HG03354 (cell line): ENCODE results near the gene GXYLT1.
"Not testable (repeated sequence)": the region's sequence is repeated elsewhere in the genome, so short reads cannot be mapped to it uniquely, and the experiment has no call there.

Experiments used
- ATAC-seq: cut with Tn5 transposase; IDR thresholded peaks from one replicate; pipeline ENCODE4 v1.9.1; 2021; ENCODE audit warnings: mild to moderate bottlenecking; ENCODE audit not compliant: unreplicated experiment, poor library complexity, severe bottlenecking

Gene GXYLT1

DNA sequence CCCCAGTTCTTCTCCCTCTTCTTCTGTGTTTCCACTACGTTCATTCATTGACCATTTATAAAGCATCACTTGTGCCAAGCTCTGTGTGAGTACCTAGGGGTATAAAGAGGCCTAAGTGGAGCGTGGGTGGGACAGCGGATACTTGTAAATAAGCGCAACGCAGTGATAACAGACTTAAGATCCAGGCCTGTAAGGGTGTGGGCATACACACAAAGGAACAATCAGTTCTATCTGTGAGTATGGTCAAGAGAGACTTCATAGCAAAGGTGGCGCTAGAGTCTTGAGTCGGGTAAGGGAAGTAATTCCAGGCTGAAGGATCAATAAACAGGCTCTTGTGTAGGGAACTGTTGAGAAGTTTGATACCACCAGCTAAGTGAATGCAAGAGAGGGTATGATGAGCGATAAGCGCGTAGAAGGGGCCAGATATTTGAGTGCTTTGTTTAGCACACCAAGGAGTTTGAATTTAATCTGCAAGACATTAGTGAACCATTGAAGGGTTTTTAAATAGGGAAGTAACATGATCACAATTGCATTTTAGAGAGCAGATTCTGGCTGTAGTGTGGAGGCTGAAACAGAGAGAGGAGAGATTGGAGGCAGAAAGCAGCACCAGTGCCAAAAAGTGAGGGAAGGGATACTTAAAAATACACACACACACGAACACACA lies 1.0 kb upstream of the GXYLT1 start:
- no peak for ATAC-seq

DNA sequence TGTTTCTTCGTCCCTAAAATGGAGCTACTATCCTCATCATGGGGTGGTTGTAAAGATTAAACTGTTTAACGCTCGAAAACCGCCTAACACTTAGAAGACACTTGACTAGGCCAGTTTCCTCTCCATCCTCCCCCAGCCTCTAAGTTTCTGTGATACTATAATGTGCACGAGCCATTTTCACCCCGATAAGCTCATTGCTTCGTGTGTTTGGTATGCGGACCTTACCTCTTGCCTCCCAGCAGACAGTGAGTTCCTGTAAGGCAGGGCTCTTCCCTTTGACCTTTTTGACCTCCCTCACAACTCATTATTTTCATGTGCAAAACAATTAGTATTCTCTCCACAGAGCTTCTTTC lies 499 bp upstream of the GXYLT1 start:
- no peak for ATAC-seq

DNA sequence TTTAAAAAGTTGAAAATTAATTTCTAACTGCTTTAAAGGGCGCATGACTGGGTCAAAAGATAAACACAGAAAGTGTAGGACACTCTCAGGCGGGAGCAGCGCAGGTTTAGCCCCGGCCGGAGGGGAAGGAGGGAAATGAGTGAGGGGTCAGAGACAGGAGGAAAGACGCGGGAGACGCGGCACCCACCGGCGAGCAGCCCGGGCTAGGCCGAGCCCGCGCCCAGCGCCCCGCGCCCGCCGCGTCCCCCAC lies 591 bp downstream of the GXYLT1 start:
- peak; percentile 37 for ATAC-seq

DNA sequence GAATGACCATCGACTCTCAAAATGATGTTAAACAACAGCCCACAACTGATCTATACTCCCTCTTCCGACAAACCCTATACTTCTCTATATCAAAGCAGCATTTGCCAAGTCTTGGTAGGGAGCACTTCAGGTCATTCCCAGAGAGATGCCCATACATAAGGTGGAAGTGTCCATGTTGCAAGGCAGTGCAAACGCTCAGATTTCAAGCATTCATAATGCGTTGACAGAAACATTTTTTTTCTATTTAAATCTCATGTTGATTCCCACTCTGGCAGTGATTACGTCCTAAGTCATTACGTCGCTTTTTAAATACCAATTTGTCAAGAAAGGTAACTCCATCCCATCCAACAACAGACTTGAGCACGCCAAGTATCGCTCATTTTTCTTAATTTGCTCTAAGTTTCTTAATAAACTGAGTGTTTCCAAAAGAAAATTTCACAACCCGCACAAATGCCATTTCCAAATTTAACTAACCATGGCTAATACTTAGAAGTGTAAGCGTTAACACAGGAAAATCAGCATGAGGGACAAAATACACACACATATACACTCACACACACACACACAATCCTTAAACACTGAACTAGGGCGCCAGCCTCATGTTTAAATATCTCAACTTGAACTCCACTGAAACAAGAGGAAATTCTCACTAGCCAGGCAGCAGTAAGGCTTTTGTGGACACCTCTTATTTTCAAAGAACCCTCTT lies 1.1 kb downstream of the GXYLT1 start:
- peak; percentile 3 for ATAC-seq

DNA sequence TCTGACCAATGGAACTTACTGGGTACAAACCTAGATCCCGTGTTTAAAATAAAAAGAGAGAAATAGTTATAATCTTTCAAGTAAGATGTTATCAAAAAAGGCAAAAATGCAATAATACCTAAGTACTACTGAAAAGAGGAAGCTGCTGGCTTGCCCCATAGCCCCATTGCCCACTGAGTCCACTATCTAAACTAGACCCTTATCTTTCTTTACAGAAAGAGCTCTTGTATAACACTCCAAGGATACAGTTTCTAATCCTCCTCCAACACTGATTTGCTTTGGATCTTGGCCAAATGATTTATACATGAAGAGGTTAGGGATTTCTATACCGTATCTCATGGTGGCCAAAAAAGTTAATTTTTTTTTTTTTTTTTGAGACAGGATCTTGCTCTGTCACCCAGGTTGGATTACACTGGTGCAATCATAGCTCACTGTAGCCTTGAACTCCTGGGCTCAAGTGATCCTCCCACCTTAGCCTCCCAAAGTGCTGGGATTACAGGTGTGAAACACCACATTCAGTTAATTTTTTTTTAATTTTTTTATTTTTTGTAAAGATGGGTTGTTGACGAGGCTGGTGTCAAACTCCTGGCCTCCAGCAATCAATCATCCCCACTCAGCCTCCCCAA lies 2.6 kb downstream of the GXYLT1 start:
- ATAC-seq = no peak

DNA sequence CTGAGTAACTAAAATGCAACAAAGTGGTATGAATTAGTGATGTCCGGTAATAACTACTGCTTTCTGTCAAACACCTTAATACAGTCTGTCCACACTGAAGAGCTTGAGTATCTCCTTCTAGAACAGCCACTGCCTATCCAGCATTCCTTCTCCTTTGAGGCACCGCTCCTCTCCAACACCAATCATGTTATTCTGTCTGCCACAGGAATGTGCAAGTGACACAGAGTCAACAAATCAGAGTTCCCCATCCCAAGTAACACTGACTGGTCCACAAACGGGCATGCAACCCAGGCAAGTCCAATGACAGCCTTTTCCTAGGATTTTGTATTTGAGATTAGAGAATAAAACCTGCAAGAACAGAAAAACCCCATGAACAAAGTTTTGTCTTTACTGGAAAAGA lies 3.8 kb downstream of the GXYLT1 start:
- no peak for ATAC-seq

DNA sequence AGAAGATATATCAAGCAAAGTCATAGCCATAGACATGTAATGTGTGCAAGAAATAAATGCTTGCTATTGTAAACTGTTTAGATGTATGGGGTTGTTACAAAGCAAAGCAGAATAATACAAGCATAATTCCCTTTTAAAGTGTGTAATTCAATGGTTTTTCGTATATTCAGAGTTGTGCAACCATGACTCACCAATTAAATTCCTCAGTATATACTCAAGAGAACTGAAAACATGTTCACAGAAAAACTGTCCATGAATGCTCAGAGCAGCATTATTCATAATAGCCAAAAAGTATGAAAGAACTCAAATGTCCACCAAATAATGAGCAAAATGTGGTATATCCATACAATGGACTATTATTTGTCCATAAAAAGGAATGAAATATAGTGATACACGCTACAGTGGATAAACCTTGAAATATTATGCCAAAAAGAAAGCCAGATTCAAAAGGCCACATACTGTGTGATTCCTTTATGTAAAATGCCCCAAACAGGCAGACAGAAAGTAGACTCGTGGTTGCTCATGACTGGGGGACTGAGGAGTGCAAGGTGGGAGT lies 9.3 kb downstream of the GXYLT1 start:
- ATAC-seq = no peak

DNA sequence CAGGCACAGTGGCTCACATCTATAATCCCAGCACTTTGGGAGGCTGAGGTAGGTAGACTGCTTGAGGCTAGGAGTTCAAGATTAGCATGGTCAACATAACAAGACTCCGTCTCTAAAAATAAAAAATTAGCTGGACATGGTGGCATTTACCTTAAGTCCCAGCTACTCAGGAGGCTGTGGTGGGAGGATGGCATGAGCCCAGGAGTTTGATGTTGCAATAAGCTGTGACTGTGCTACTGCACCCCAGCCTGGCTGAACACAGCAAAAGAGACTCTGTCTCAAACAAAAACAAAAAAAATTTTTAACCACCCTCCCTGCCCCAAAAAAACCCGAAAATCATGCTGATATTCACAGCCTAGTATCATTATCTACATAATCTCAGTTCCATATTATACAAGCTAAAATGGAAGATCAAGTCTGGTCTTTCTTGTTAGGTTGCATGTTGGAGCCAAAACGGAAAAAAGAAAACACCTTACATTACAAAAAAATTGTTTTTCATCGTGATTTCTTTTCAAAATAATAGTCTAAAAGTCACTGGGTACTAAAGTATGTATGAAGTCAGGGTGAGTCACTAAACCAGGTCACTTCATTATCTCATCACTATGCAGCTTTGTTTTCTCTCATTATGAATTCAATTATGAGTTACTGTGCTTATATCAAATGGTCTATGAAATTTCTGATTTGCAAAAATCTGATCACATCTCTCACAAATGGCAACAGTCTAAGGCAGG lies 13.8 kb downstream of the GXYLT1 start:
- ATAC-seq = no peak

DNA sequence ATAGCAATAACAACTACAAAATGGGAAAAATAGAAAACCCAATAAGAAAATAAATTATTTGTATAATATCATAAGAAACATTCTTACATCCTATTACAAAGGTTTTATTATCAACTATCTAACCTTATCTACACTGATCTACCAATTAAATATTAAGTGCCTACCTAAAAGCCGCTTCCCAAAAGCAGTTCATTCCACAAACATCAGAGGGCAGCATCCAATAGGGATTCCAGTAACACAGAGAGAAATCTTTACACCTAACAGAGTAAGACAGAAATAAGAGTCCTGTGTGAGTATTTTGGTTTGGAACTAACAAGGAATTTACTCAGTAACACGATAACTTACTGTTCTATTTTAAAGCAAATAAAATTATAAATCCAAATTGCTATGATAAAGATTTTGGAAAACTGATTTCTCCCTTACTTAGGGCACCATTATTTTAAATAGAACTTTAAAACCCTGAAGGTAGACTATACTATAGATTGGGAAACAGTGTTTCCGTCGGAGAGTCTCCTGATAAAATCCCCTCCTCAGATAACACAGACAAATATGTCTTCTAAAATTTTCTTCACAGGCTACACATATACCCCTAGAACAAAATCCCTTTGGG lies 15.0 kb downstream of the GXYLT1 start:
- ATAC-seq = no peak

DNA sequence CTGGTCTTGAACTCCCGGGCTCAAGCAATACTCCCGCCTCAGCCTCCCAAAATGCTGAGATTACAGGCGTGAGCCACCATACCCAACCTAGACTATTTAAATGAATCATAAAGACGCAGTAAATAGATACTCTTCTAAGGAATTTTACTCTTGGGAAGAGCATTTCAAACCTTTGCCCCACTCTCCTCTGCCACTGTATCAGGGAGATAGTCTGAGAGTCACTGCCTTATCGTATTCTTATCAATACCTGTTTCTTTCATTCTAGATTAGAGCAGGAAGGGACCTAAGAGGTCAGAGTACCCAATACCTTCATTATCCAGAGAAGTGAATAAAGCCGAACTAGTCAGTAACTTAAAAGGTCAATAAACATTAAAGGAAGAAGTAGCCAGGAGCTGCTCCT lies 15.8 kb downstream of the GXYLT1 start:
- ATAC-seq = no peak

DNA sequence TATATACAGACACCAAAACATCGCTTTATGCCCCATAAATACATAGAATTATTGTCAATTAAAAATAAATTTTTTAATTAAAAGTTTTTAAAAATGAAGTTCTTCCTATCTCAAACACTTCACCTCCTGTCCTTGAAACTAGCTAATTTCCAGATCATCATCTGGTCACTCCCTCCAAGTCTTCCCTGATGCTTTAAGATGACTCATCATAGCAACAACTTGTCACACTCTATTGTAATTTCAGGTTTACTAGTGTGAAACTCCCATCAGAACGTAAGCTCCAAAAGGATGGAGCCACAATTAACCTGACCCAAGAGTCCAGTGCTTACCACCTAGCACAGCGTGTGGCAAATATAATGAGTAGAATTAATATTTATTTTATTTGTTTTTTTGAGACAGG lies 16.3 kb downstream of the GXYLT1 start:
- ATAC-seq = no peak

DNA sequence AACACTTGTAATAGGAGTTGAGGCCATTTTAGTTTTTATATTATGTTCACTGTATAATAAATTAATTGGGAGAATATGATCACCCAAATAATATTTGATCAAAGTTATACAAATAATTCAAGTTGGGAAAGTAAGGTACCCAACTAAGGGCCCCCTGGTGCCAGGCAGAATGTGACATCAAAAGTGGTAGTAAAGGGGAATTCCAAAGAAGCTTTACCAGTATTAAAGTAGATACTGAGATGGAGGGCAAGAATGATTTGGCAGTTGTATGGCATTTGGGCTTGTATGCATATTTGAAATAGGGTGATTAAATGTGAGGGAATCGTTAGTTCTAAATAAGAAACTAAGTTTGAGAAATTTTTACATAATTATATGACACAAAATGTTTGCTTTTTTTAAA lies 17.7 kb downstream of the GXYLT1 start:
- ATAC-seq = no peak

DNA sequence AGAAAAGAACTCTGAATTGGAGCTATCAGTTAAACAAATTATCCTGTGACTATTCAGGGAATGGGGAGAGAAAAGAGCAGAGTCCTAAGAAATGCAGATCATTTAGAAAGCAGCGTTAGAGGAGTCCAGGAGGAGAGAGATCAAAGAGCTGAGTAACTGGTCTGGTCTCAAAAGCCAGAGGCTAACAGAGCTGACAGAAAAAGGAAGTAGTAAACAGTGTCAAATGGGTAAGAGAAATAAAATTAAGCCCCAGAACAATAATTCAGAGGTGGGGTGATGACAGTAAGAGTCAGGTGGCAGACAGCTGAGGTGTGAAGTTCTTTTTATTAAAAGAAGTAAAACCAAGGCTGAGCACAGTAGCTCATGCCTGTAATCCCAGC lies 19.3 kb downstream of the GXYLT1 start:
- ATAC-seq = no peak

DNA sequence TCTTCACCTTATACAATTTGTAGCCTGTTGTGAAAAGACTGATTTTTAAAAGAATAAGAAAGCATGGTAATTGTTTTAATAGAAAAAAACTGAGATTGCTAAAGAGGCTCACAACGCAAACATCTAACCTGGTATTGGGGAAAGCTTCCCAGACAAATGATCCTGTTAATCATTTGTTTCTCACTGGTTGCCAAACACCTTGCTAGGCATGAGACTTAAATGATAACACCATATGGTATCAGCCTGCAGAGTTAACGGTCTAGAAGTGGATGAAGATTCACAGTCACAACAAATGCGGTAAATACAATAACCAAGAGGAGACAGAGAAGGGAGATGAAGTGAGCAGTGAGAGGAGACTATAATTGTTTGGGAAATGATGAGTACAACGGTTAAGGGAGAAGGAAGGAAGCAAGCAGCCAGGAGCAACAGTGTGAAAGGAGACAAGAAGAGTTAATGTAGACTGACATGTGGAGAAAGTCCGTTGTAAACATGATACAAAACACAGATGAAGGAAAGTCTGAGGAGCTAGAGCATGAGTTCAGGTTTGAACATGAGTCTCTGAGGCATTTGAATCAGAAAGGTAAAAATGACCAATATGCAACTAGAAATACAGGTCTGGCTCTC lies 19.8 kb downstream of the GXYLT1 start:
- ATAC-seq = no peak

DNA sequence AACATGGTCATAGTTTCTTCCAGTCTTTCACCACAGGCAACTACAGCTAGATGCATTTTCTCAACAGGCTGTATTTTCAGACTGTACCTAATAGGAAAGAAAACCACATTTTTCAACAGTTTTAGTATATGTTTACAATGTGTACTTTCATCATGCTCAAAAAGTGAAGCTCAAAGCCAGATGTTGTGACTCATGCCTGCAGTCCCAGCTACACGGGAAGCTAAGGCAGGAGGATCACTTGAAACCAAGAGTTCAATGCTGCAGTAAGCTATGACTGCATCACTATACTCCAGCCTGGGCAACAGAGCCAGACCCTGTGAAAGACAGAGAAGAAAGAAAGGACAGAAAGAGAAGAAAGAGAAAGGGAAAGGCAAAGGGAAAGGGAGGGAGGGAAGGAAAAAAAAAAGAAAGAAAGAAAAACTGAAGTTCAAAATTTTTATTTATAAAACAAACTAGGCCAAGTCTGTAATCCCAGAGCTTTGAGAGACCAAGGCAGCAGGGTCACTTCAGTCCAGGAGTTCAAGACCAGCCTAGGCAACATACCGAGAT lies 25.5 kb downstream of the GXYLT1 start:
- no peak for ATAC-seq

DNA sequence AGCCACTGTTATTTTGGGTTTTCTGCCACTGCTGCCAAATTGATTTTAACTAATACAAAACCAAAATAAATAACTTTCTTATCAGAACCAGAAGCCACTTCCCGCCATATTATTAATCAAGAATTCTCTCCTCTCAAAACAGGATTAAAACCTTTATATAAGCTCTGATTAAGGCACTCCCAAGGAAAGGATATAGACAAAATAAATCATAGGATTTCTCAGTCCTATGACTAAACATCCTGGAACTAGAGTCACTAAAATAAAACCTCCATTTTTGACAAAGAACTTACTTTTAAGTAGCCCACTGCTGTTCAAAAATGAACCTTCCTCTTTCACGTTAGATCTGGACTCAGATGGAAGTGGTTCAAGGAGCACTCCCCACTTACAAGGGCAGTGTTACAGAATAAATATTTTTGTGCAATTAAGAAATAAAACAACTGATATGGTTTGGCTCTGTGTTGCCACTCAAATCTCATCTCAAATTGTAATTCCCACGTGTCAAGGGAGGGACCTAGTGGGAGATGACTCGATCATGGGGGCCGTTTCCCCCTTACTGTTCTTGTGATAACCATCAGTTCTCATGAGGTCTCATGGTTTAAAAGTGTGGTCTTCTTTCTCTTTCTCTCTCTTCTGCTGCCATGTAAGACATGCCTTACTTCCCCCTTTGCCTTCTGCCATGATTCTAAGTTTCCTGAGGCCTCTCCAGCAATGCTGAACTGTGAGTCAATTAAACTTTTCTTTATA lies 26.4 kb downstream of the GXYLT1 start:
- ATAC-seq = no peak

DNA sequence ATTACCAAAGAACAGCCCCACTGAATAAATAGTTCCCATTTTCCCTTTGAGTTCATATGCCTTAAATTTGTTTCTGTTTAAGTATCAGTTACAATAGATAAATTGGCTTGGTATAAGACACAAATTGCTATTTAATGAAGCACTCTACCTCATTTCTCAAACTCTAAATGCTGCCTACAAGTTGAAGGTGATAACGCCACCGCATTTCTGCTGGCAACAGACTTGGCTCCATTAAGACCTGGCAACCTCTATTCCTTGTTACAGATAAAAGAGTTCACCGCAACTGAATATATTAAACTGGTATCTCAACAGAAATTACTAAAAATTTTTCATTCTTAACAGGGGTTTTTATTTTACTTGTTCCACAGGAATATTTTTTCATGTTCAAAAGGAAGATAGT lies 35.6 kb downstream of the GXYLT1 start:
- no peak for ATAC-seq

DNA sequence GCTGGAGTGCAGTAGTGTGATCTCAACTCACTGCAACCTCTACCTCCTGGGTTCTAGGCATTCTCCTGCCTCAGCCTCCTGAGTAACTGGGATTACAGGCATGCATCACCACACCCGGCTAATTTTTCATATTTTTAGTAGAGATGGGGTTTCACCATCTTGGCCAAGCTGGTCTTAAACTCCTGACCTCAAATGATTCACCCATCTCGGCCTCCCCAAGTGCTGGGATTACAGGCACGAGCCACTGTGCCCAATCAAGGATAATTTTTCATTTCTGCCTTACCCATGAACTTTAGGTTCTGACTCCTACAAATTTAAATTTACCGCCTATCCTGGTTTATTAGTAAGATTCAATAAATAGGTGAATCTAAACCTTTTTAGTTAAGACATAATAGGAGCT lies 37.9 kb downstream of the GXYLT1 start:
- not testable (repeated sequence) for ATAC-seq

DNA sequence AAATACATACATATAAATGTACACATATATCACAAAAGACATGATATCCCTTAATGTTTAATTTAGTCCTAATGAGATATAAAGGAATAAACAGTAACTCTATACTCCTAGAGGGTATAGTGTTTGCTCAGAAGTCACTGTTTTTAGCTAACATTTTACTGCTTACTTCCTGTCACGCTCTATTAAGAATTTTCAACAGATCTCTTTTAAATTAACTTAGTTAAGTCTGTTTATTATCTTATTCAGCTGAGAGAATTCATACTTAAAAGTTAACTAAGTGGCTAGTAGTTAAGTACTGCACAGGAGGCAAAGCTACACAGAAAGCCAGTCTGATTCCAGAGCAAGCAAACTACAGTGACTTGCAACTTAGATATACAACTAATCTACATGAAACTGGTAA lies 39.9 kb downstream of the GXYLT1 start:
- ATAC-seq = no peak
